Vagina (tissue), 2 donors: ENCODE results near the gene PLEKHG2.

Source experiments
- CTCF ChIP-seq, 3 experiments: fragments of 450-650 bp in 2 of 3; fragments of 200-600 bp in 1 of 3; sonication (generic) in 1 of 3; IDR thresholded peaks; one replicate each; pipeline ENCODE4 v1.5.1; 2017 to 2019; ENCODE audit warnings: antibody characterized with exemption in 3 of 3, mild to moderate bottlenecking in 2 of 3, moderate library complexity in 2 of 3
- POLR2A ChIP-seq, 2 donors: fragments of 450-650 bp; IDR thresholded peaks; one replicate each; pipeline ENCODE4 v1.6.1; 2017; ENCODE audit warnings: antibody characterized with exemption in 2 of 2, mild to moderate bottlenecking in 2 of 2, moderate library complexity in 2 of 2

- no peak for TF ChIP-seq CTCF (IDR thresholded peaks at IDR 0.05)
- no peak for TF ChIP-seq POLR2A (IDR thresholded peaks at IDR 0.05)
Observed at GRCh38 chr19:39422020-39422419, 9.6 kb downstream of the PLEKHG2 start.
